Type B pancreatic cell (in vitro differentiated cells): Measurements from ENCODE around the gene MAS1L. TPM values are rescaled to one million over a fixed set of nuclear protein-coding genes. Genes with fewer than 3 reads are reported as not detected.

Experiments used
- DNase-seq: peaks from one replicate; pipeline ENCODE4 v3.0.0; 2021; ENCODE audit warnings: mixed read lengths; ENCODE audit not compliant: unreplicated experiment; ENCODE audit errors: extremely low spot score
- H3K27ac Mint-ChIP-seq: 2 replicates; pipeline ENCODE4 v1.8.0; 2021; ENCODE audit warnings: mild to moderate bottlenecking, mixed read lengths
- H3K27me3 Mint-ChIP-seq: 2 replicates; pipeline ENCODE4 v1.8.0; 2021; ENCODE audit warnings: mixed read lengths
- H3K36me3 Mint-ChIP-seq: 2 replicates; pipeline ENCODE4 v1.8.0; 2021; ENCODE audit warnings: mixed read lengths
- H3K4me1 Mint-ChIP-seq: one replicate; pipeline ENCODE4 v1.8.0; 2021; ENCODE audit warnings: mixed read lengths; ENCODE audit not compliant: unreplicated experiment
- H3K4me3 Mint-ChIP-seq: 2 replicates; pipeline ENCODE4 v1.8.0; 2021; ENCODE audit warnings: mild to moderate bottlenecking, mixed read lengths
- H3K9me3 Mint-ChIP-seq: 2 replicates; pipeline ENCODE4 v1.8.0; 2021; ENCODE audit warnings: mixed read lengths
- total RNA-seq: library from RNA; stranded (reverse); gene quantifications from 2 replicates; pipeline ENCODE4 v1.2.1, GENCODE V29; 2021; ENCODE audit warnings: low replicate concordance
- TF ChIP-seq, protein P1 (sequence below): fragments of 200-600 bp; sonication (generic); conservative IDR thresholded peaks from 2 replicates; pipeline ENCODE4 v1.5.0; 2021; ENCODE audit warnings: antibody characterized with exemption, mild to moderate bottlenecking

The MAS1L gene
- total RNA-seq, 1 donor from 2014 or later, result not detected

DNA sequence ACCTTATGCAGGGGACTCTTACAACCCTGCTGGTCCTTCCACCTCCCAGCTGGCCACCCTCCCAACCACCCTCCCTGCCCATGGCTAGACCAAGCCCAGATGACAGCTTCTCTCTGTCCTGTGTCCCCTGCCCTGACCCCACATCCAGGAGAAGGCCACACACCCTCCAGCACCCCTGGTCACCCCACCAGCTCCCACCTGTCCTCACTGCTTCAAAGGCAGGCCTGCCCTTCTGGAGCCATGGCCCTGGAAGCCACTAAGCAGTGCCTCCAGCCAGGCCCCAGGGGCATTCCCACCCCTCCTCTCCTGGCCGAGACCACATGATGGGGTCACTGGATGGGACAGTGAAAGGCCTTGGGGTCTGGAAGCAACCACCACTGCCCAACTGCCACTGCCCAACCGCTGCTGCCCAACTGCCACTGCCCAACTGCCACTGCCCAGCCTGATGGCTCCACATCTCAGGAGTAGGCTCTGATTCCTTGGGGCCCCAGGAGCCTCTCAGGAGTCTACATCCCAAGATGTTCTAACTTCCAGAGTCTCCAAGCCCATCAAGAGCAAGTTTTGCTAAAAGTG, 41.3 kb upstream of the MAS1L start:
- H3K4me3 Mint-ChIP-seq, result no peak overlapping the region
- TF ChIP-seq, protein P1, sequence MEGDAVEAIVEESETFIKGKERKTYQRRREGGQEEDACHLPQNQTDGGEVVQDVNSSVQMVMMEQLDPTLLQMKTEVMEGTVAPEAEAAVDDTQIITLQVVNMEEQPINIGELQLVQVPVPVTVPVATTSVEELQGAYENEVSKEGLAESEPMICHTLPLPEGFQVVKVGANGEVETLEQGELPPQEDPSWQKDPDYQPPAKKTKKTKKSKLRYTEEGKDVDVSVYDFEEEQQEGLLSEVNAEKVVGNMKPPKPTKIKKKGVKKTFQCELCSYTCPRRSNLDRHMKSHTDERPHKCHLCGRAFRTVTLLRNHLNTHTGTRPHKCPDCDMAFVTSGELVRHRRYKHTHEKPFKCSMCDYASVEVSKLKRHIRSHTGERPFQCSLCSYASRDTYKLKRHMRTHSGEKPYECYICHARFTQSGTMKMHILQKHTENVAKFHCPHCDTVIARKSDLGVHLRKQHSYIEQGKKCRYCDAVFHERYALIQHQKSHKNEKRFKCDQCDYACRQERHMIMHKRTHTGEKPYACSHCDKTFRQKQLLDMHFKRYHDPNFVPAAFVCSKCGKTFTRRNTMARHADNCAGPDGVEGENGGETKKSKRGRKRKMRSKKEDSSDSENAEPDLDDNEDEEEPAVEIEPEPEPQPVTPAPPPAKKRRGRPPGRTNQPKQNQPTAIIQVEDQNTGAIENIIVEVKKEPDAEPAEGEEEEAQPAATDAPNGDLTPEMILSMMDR, result no peak
- no peaks in the 10 kb centered on the region for H3K4me1 Mint-ChIP-seq
- H3K27me3 Mint-ChIP-seq, result peaks cover 15% of the 10 kb centered on the region
- H3K9me3 Mint-ChIP-seq, result no peaks in the 10 kb centered on the region
- H3K36me3 Mint-ChIP-seq, result no peaks in the 10 kb centered on the region
- DNase-seq, result no peak
- no peak overlapping the region for H3K27ac Mint-ChIP-seq

DNA sequence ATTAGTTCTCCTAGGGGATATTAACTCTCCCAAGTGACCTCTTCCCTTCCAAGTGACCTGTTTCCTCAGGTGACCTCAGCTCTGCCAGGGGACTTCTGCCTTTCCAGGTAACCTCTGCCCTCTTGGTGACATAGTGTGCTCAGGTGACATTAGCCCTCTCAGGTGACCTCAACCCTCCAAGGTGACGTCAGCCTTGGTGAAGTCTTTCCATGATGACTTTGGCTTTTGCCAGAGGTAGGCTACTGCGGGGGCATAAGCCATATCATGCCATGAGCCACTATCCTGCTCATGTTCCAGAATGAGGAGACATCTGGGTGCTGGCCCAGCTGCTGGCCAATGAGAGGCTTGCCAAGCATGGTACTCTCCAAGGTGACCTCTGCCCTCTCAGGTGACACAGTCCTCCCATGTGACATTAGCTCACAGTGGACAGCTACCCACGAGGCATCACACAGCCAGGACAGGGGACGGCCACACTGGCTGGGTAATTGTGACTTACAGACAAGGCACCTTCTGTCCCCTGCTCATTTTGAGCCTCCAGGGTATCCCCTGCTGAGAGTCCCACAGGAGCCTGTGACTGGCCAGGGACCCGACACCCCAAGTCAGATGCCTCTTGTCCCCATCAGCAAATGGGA, 40.7 kb upstream of the MAS1L start:
- Mint-ChIP-seq H3K27ac (no peak overlapping the region), H3K27me3 (peaks cover 15% of the 10 kb centered on the region), H3K9me3 (no peaks in the 10 kb centered on the region), H3K4me1 (no peaks in the 10 kb centered on the region), H3K36me3 (no peaks in the 10 kb centered on the region), H3K4me3 (no peak overlapping the region)
- no peak for DNase-seq
- TF ChIP-seq, protein P1, result no peak

DNA sequence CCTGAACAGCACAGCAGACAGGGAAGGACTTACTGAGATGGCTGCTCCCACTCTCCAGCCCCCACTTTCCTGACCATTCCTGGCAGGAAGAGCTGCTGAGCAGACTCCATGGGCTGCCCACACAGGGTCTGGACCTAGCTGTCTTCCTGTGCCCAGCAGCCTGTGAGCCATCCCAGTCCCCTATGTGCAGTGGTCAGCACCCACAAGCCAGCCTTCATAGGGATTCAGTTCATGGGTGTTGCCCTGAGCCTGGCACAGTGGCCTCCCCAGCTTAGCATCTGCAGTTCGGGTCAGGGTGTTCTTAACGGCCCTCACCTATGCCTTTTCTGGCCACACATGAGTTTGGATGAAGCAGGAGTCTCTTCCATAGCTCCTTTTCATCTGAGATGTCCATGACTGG, 39.8 kb upstream of the MAS1L start:
- Mint-ChIP-seq H3K4me3 (no peak overlapping the region), H3K27ac (no peak overlapping the region), H3K4me1 (no peaks in the 10 kb centered on the region), H3K9me3 (no peaks in the 10 kb centered on the region), H3K36me3 (no peaks in the 10 kb centered on the region), H3K27me3 (peaks cover 15% of the 10 kb centered on the region)
- no peak for DNase-seq
- TF ChIP-seq, protein P1, result no peak

DNA sequence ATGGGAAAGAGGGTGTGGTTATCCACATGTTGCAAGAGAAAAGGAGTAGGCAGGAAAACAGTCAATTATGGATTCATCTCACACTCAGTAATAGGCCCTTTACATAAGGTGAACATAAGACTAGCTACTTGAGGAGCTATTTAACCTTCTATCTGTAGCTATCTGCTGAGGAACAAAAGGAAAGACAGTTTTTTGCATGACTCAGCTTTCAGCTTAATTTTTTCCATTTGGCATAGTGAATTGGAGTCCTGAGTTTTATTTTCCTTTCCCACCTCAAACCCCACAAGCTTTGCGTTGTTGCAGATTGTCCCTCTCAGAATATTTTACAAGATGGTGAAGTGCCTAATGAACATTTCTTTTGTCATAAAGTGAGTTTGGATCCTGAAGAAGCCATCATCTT, 39.4 kb upstream of the MAS1L start:
- Mint-ChIP-seq H3K4me3 (no peak overlapping the region), H3K36me3 (no peaks in the 10 kb centered on the region), H3K9me3 (no peaks in the 10 kb centered on the region), H3K27ac (no peak overlapping the region), H3K4me1 (no peaks in the 10 kb centered on the region), H3K27me3 (peaks cover 15% of the 10 kb centered on the region)
- DNase-seq, result no peak
- TF ChIP-seq, protein P1, result no peak

DNA sequence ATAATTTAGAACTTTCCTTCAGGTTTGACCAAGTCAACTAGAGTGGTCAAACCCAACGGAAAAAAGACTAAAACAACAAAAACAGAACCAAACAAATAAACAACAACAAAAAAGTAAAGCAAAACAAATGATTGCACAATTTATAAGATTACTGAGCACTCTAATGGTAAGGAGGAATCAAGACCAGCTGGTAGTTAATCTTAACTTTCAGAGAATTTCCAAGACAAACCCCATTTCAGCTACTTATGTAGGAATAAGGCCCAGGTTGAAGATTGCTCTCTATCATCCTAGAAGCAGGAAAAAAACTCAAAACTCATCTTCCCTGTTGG, 37.5 kb upstream of the MAS1L start:
- TF ChIP-seq, protein P1, result no peak
- DNase-seq, result no peak
- H3K36me3 Mint-ChIP-seq, result no peaks in the 10 kb centered on the region
- no peak overlapping the region for H3K27ac Mint-ChIP-seq
- H3K4me1 Mint-ChIP-seq, result no peaks in the 10 kb centered on the region
- H3K9me3 Mint-ChIP-seq, result no peaks in the 10 kb centered on the region
- H3K4me3 Mint-ChIP-seq, result no peak overlapping the region
- H3K27me3 Mint-ChIP-seq, result peaks cover 15% of the 10 kb centered on the region
